NCI-H2107 (cell line): ENCODE results near the gene PHPT1.

ENCODE experiments used
- DNase-seq: peaks from one replicate; lab custom pipeline; 2025; lab: John Stamatoyannopoulos, UW

The PHPT1 gene

DNA sequence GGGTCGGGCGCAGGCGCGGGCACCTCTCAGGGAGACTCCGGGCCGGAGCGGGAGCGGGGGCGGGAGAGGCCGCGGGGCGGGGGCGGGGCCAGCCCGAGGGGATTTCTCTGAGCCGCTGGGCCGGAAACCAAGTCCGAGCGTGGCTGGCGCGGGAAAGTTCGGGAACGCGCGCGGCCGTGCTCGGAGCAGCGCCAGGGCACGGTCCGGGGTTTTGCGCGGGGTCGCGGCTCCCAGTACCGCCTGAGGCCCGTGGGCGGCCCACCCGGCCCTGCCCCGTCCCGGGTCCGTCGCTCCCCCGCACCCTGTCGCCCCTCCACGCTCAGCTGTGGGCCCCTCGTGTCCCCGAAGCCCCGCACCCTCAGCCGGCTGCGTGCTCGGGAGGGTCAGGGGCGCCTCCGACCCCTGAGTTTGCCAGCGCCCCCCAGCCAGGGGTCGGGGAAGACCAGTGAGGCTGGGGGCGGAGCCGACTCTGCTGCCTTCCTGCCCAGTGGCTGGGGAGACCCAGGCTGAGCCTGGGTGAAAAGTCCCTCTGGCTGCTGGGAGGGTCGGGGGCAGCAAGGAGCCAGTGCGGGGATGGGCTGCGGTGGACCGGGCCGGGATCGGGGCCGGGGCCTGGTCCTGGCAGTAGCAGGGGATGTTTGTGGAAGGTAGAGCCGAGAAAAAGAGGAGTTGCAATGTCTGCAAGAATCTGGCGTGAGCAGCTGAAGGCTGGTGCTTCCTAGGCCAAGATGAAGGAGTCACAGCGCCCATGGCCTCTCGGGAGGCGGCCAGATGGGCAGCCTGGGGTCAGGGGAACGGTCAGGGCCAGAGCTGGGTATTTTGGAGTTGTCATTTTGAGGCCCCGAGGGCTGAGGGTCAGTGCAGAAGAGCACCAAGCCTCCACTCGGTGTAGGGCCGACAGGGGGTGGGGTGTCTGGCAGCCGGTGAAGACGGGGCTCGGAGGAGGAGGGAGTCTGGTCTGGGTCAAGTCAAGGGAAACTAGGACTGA lies 37.7 kb downstream of the PHPT1 start:
- DNase-seq = peak; percentile 57

DNA sequence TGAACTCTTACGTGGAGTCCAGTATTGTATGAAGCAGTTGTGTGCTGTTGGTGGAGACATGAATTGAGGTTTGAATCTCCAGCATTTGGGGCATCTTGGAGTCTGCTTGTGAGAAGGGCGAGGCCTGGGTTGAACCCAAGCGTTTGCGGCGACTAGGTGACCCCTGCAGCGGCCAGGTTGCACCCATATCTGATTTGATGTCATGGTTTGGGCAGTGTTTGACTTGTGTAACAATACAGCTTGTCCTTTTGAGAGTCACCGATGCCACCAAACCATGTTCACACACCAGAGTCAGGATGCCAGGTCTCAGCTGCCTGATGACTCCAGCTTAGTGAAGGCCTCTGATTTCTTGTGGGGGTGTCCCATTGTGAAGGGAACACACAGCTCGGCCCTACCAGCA lies 39.2 kb downstream of the PHPT1 start:
- no peak for DNase-seq

DNA sequence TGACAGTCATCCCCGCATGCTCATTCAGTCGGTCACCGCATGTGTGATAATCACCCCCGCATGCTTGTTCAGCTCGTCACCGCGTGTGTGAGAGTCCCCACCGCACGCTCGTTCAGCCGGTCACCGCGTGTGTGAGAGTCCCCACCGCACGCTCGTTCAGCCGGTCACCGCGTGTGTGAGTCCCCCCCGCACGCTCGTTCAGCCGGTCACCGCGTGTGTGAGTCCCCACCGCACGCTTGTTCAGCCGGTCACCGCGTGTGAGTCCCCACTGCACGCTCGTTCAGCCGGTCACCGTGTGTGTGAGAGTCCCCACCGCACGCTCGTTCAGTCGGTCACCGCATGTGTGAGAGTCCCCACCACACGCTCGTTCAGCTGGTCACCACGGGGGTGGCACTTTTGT lies 40.6 kb downstream of the PHPT1 start:
- DNase-seq = no peak

DNA sequence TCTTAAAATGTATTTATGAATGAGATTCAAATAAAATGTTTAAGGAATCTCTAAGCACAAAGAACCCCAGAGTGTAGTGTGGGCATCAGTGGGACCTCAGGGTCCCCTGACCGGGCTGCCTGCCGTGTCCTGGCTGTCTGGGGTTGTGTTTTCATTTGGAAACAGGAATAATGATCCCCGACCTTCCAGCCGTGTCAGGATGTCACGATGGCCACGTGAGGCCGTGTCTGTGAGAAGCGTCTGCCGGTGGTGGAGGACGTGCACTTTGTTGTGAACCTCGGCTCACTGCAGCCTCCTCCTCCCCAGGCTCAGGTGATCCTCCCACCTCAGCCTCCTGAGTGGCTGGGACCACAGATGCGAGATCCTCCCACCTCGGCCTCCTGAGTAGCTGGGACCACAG lies 41.5 kb downstream of the PHPT1 start:
- DNase-seq = no peak

DNA sequence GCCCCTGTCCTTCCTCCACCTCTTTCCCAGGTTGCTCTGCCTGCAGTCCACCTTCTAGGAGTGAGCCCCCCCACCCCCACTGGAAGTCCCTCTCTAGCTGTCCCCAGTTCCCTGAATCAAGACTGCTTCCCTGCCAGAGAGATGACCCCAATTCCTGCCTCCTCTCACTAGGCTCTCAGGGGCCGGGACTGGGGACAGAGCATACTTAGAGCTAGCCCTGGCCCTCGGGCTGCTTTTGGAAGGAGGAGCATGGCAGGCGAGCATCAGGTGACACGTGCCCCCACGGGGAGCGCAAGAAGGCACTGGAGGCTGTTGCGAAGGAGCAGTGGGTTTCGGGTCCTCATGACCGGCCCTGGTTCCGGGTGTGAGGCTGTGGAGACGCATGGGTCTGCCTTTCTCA lies 46.8 kb downstream of the PHPT1 start:
- DNase-seq = no peak

DNA sequence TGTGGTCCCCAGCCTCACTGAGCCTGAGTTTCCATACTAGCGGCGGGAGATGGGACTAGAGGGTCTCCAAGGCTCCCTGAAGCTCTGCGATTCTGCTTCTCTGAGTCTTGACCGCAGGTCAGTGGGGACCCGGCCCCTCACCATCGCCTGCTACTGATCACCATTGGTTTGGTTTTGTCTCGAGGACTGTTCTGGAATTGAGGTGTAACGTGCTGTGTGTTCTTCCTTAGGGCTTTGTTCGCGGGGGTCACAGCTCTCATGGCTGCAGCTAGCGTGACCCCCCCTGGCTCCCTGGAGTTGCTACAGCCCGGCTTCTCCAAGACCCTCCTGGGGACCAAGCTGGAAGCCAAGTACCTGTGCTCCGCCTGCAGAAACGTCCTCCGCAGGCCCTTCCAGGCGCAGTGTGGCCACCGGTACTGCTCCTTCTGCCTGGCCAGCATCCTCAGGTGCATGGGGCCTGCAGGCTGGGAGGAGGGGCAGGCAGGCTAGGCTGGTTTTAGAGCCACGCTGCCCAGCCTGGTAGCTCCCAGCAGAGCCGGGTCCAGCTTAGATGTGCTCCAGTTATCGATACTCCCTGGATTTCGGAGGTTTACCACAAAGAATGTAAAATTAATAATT lies 49.4 kb downstream of the PHPT1 start:
- no peak for DNase-seq

DNA sequence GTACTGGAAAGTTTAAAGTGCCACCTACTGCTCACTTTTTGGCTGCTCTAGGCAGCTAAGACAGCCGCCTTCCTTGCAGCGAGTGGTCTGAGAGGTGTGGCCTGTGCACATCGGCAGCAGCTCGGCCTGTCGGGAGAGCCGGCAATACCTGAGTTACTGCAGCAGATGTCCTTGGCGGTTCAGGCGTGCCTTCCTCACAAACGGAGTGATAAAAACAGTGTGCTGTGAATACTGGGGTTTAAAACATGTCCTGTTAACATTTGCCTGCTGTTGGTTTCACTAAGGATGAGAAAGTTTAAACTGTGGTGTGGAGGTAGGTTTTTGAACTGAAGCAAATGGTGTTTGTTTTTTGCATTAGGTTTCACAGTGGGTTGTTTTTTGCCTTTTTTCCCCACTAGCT lies 50.0 kb downstream of the PHPT1 start:
- no peak for DNase-seq

DNA sequence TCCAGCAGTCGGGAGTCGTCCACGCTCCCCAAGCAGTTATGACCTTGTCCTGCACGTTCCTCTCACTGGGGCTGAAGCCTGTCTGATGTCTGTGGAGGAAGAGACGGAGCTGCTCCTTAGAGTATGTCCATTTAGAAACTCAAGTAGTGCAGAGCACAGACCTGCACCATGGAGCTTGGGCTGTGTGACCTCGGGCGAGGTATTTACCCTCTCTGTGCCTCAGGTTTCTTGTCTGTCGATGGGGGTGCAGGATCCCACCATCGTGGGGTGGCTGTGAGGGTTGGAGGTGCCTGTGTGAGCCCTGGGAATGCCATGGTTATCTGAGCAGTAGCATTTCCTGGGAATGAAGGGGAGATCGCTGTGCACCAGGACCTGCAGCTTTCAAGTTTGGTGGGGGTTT lies 51.3 kb downstream of the PHPT1 start:
- no peak for DNase-seq
